Measurements from ENCODE around the gene UGT3A1.

GRCh38 chr5:35990941-35991611 lies at the start of gene UGT3A1:
- TF ChIP-seq CTCF (IDR thresholded peaks at IDR 0.05) (no peak), POLR2A (IDR thresholded peaks at IDR 0.05) (no peak), POLR2AphosphoS5 (IDR thresholded peaks at IDR 0.05; ENCODE audit: insufficient read depth in 1 of 2, low read depth in 1 of 2) (no peak)

All from vagina (tissue), 2 donors.